Activated T-cell treated with anti-CD3 and anti-CD28 coated beads for 48 hours (primary cell): ENCODE data around the gene MIB2.
"Not testable (repeated sequence)": the region's sequence is repeated elsewhere in the genome, so short reads cannot be mapped to it uniquely, and the experiment has no call there.

Source experiments
- DNase-seq: peaks from one replicate; pipeline ENCODE4 v3.0.0-alpha.2; 2020; ENCODE audit warnings: low read depth

MIB2 gene

DNA sequence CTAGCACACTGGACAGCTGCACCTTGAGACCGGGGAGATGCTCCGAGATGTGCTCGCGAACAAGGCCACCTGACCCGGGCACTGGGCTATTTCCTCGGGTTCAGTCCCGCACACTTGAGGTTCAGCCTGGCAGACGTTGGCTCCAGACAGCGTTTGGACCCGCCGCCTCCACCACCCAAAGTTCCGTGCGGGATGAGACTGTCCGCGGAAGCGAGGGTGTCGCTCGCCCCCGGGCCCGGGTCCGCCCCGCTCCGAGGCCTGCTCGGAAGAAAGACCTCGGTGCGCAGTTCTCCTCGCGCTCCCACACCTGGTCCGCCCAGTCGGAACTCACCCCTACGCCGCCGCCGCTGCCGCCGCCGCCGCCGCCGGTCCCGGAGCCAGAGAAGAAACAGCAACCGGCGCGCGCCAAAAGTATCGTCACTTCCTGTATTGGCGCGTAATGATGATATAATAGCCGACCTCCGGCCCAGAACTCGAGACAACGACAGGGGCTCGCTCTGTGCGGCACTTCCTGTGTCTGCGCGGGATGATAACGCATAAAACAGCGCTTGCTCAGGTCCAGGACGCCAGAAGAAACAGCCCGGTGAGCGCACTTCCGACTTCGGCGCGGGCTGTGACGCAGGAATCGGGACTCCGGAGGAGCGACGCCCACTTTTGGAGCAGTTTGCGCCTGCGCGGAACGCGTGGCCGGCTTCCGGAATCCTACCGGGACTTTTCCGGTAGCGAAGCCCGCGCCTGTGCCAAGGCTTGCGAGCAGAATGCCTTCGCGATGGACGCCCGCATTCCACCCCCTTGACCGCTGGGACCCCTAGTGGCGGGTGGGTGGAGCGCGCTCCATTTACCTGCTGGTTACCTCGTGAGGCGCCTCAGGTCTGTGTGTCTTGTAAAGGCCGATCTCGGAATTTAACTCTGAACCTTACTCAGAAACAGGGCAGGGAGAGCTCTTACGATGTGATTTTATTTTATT is 43.6 kb downstream of the MIB2 start, which contains the start of gene CDK11B:
Gene CDK11B (minus strand): TSS at position 422 of the 967 bp plus-strand sequence. CDS start 1,519 bp downstream, outside the sequence.
- peak; percentile 99 for DNase-seq

DNA sequence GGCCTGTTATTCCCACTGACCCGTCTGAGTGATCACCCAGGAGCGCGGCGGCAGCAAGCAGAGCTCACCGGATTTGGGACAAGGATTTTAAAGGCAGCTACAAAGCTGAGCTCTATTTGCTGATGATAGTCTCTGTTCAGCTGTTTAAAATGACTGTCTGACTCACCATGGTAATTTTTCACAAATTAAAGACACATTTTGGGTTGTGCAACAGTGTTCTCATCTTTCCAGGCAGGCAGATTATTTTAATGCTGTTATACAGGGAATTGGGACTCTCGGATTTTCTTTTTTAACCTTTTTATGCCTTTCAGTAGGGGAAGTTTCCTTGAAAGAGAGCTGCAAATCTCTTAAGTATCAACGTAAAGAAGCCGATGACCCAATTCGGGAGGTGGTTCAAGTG is 47.1 kb downstream of the MIB2 start:
- not testable (repeated sequence) for DNase-seq

DNA sequence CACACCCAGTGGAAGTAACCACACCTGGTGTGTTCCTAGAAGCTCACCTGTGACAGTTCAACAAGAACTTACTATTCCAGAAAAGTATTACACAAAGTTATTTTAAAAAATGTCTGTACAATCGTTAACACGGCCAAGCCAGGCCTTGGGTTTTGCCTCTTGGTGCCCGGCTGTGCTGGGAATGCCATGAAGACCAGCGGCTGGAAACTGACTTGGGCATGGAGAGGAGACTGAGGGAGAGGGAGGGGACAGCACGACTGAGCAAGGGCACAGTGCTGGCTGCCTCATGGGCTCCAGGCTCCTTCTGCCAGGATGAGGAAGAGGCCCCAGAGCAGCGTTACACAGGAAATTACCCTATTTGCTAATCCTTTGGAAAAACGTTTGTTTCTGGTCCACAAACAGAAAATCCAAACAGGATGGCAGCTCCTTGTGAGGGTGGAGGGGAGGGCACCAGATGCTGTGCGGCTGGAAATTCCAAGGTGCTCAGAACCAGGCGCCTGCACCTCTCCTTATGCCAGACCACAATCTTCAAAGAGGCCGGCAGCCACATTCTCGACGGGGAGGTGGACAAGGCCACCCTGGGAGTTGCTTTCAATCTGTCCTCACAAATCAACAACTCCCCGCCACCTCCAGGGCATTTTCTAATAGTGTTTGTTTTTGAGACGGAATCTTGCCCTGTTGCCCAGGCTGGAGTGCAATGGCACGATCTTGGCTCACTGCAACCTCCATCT is 47.7 kb downstream of the MIB2 start:
- not testable (repeated sequence) for DNase-seq

DNA sequence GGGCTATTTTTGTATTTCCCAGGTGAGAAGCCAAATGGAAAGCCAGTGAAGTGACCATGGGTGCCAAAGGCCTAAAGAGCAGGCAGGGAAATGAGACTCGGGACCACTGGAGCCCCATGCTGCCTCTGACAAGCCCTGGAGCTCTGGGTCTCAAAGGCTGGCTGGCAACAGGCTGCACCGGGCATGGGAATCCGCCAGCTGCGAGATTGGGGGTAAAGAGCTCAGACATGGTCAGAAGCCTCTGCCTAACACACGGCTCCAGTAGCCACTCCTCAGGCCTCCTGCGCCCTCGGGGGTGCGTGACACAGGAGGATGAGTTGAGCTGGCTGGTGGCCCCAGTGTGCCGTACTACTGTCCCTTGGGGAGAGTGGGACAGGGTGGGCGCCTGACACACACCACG is 49.0 kb downstream of the MIB2 start:
- DNase-seq: not testable (repeated sequence)

DNA sequence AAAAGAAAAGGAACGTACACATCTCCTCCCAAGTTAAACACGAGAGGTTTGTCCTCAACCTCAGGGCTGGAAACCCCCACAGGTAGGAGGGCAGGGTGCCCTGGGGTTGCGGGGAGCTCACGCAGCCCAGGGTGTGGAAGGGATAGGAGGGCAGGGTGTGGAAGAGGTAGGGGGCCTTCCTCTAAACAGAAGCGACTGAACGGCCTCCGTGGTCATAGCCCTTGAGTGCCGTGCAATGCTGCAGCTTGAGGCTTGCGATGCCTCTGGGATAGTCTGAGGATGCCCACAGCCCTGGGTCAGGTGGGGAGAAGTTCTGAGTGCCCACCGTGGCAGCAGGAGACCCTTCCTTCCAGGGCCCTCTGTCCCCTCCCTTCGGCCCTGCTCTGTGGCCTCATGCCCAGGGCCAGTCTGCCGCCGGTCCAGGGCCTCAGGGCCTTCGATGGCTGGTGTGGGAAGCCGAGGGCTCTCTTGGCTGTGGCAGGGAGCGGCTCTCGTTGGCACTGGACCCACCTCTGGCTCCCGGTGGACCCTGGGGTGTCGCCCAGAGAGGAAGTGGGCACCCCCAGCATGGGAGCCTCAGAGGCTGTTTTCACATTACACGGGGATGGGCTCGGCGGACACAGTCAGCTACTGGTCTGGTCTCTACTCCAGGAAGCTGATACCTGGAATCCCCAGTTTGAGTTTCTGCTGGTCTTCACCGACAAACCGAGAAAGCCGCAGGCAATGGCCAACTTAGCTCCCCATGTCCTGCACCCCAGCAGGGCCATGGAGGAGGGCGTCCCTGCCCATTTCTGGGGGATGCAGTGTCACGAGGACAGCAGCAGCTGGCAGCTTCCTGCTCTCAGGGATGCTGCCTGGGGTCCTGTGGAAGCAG is 49.9 kb downstream of the MIB2 start:
- no peak for DNase-seq

DNA sequence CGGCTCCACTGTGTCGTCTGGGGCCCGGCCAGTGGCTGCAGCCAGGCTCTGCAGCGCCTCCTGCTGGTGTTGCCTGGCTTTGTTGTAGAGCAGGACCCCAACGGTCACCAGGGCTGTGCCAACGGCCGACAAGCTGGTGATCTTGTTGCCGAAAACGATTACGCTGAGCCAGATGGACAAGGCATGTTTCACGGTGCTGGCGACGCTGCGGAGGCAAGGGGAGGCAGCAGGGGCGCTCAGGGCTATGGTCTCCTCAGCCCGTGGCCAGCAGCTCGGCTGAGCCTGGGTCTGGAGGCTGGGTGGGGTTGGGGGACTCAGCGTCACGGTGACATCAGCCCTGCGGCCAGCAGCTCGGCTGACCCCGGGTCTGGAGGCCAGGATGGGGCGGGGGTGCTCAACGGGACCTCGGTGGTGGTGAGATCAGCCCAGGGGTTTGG is 50.5 kb downstream of the MIB2 start:
- DNase-seq: peak; percentile 44

DNA sequence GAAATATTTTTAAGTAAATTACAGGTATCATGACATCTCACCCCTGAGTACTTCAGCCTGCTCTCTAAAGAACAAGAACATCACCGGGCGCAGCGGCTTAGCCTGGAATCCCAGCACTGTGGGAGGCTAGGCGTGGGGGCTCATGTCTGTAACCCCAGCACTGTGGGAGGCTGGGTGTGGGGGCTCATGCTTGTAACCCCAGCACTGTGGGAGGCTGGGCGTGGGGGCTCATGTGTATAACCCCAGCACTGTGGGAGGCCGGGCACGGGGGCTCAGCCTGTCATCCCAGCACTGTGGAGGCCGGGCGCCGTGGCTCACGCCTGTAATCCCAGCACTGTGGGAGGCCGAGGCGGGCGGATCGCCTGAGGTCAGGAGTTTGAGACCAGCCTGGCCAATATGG is 51.2 kb downstream of the MIB2 start:
- no peak for DNase-seq

DNA sequence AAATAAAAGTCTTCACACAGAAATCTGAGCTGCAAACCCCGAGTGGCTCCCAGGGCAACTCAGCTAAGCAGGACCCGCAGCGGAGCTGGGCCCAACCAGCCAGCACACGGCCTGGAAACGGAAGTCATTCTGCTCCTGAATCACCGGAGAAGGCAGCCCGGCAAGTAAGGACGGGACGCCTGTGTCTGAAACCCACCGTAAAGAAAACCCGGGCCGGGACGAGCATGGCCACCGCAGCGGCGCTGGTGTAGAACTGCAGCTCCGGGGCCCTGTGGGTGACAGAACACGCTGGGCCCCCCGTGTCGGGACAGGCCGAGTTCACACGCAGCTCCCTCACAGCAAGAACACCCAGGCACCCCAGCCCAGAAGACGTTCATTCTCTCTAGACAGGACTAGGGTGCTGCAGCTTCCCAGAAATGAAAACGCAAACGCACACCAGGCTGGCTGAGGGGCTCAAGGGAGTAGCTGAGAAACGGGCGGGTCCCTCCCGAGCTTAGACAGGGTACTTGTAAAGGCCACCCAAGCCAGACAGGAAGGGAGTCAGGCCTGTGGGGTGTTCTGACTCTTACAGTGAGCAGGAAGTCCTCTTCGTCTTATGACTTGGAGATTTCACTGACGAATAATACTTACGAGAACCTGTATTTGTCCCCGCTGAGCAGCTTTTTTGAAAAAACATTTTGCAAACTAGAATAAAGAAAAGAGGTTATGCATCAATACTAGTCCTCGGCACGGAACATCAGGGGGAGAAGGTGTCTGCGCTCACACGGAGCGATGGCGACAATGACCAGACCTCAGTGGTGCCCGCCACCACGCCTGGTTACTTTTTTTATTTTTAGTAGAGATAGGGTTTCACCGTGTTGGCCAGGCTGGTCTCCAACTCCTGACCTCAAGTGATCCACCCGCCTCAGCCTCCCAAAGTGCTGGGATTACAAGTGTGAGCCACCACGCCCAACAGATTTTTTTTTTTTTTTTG is 54.5 kb downstream of the MIB2 start:
- DNase-seq: no peak

DNA sequence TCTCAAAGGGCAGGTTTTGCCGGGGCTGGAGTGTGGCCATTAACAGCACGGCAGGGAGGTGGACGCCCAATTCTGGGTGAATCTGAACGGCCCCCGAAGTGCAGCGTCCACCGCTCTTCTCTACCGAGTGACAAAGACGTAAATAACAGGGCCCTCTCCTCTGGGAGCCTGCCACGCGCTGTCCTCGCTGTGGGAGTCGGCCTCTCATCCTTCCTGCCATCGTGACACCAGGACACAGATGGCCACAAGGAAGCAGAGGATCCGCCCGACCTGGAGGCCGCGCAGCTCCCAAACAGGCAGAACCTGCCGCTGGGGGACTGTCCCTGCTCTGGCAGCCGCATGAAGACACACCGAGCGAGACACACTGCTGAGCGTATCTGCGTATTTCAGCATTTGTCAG is 55.6 kb downstream of the MIB2 start:
- no peak for DNase-seq

DNA sequence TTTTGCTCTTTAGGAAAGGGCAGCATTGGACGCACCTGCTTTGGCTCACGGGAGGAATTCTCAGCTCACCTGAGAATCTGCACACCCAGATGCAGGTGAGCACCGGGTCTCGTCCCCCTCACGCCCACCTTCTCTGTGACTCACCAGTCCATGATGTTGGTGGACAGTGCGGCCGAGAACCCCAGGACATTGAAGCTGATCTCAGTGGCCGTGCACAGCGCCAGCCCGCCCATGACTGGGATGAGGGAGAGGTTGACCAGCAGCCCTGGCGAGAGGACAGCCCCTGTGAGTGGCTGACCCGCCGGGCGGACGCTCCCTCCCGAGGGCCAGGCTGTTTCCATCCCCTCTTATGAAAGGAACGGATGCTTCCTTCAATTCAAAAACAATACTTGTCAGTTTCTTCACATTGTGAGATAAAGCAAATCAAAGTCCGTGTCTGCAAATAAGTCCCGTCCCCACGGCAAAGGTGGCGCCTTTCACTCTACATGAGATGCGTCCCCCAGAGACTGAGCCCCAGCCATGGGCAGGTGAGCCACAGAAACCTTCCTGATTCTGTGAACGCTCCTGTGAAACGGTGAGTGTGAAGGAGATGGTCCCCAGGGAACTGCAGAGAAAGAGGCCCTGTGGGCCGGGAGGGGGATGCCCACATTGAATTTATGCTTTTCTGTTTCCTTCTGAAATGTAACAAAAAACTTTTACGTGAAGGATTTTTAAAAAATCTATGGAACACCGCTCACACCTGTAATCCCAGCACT is 56.2 kb downstream of the MIB2 start:
- DNase-seq: no peak

DNA sequence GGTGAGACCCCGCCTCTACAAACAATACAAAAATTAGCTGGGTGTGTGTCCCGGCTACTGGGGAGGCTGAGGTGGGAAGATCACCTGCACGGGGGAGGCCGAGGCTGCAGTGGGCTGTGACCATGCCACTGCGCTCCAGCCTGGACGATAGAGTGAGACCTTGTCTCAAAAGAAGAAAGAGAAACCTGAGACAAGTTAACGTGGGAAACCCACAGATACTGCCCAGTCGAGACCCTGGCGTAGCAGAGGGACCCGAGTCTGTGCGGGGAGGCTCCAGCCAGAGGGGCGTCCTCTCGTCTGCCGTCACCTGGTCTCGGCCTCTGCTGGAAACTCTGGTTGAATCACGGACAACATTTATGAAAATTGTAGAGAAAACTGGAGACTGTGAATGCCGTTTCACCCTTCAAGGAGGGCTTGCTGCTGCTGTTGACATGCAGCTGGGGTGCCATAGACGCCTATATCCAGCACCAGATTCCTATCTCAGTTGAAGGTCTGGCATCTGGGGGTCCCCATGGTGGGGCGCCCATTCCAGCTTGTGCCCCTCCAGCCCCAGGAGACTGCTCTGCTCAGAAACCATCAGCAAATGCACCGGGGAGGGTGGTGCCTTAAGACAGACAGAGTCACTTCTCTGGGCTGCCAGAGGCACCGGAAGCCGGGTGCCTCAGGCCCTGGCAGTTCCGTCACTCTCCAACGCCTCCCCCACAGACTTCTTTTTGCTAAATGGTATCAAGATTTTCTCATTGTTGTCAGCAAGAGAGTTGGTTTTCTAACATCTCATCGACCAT is 57.1 kb downstream of the MIB2 start:
- DNase-seq: no peak

DNA sequence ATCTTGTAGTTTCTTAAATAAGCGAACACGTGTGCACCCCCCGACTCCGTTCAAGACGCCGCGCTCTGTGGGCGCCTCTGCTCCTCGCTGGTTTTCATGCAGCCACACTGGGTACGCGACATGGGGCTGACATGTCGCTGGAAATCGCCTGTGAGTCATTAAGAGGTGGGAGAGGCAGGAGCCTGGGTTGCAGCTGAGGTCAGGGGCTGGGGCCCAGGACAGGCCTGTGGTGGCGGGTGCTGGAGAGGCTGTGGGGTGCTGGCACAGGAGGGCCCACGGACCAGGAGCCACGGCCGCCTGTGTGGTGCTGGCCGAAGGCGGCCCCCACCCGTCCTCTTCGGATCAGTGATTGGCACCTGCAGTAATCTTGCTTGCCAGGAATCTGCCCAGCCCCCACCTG is 59.5 kb downstream of the MIB2 start:
- not testable (repeated sequence) for DNase-seq

DNA sequence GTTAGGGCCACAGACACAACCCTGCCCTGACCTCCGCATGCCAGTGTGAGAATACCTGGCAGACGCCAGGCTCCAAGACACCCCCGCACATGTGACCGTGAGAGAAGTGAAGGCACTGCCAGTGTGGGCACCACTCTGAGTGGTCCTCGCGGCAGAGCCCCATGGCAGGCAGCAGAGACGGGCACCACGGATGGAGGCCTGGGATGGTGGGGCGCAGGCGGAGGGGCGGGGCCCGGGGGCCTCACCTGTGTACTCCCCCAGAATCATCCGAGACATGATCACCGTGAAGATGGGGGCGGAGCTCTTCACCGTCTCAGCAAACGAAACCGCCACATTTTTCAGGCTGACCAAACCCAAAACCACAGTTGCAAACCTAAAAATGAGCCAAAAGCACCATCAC is 59.9 kb downstream of the MIB2 start:
- DNase-seq: not testable (repeated sequence)

DNA sequence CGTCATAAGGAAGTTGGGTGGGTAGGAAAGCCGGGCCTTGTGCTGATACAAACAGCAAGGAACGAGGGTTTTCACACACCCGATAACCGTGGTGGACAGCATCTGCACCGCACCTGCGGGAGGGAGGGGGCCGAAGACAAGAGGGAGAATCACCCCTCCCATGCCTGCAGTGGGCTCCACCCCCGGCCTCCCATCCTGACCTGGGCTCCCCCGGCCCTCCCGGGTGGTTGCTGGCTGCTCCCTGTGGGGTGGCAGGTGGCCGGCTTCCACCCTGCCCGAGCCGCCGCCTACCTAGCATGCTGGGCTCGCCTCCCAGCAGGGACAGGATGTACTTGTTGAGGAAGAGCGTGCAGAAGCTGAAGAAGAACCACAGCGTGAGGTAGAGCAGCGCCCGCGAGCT is 60.8 kb downstream of the MIB2 start:
- not testable (repeated sequence) for DNase-seq

DNA sequence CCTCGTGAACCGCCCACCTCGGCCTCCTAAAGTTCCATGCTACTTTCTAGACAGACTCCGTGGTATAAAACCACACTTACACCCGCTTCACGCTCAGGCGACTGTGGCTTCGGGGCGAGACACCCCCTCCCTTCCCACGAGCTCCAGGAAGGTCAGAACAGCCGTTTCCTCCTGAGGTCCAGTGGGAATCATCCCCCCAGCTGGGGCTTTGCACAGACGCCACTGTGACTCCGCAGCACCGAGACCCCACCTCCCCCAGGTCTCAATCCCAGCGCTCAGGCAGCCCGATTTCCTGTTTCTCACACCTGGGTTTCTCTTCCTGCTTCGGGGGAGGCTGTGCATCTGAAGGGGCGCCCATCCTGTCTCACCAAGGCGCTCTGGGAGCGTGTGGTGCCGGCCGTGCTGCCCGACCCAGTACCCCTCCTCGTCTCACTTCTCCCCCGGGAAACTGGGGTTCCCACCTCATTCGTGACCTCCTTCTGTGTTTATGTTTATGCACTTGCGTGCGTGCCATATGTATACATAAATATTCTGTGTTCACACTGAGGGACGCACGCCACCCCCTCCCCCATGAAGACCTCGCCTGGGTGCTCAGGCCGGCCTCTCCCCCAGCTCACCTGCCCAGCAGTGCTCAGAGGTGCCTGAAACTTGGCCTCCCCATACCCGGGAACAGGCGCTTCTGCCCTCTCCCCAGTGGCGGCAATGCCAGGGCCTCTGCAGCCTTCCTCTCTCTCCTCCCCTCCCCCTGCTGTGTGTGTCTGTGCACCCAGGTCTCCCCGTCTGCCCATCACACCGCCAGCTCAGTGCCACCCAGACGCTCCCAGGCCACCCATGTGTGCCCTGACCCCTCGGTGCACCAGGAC is 62.6 kb downstream of the MIB2 start:
- peak; percentile 35 for DNase-seq

DNA sequence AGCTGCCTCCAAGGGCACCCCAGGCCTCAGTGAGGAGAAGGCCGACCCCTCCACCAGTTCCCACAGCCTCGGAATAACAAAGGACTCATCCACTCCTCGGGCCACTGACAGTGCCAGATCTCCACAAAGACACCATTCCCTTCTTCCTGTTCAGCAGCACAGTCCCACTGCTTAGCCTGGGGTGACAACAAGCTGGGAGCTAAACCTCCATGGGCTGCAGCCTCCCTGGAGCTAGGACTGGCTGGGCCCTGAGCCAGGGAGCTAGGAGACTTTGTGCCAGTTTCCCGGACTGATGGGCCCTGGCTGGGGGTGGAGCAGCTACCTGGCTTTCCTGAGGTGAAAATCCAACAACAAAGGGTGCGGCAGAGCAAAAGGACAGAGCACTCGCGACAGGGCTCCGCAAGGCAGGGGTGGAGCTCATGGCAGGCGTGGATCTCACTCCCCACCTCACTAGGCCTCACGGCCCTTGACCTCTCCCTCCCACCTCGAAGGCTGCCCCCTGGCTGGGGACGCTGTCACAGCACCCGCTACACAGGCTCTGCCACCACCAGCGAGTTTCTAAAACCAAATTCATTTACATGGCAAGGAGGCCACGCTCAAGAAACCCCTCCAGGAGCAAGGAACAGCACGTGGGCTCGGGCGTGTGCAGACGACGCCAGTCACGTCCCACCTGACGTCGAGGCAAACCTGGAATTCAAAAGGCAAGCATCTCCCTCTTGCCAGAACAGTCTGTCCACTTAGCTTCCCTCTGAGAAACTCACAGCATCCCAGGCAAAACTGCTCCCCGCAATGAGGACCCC is 63.5 kb downstream of the MIB2 start:
- peak; percentile 68 for DNase-seq
